ENCODE results near the gene PBX1.

GRCh38 chr1:164695956-164696665, 137.1 kb downstream of the PBX1 start:
- TF ChIP-seq CTCF (optimal IDR thresholded peaks at IDR 0.05 in 1 of 3, IDR thresholded peaks at IDR 0.05 in 1 of 3, conservative IDR thresholded peaks at IDR 0.05 in 1 of 3; ENCODE audit: extremely low read depth in 1 of 3, insufficient read depth in 2 of 3, low read length in 3 of 3) (no peak), EZH2 (IDR thresholded peaks at IDR 0.05; ENCODE audit: low read length) (no peak)
